Hindlimb muscle (tissue), 1 donor: ENCODE data around the gene PHLPP2. TPM values are rescaled to one million over a fixed set of nuclear protein-coding genes. Genes with fewer than 3 reads are reported as not detected.
A peak's percentile ranks its signal among the peaks of the same experiment; 100 is the strongest.

Source experiments
- DNase-seq: peaks from one replicate; pipeline ENCODE4 v3.0.0-alpha.2; 2013
- polyA plus RNA-seq: library from polyadenylated mRNA; unstranded; fragments of 120-200 nt; gene quantifications from one replicate; pipeline ENCODE4 v1.2.1, GENCODE V29; 2013; ENCODE audit not compliant: insufficient read length

The PHLPP2 gene
- 6.3 TPM for polyA plus RNA-seq

GRCh38 chr16:71724320-71724751 is at the start of gene PHLPP2:
TSS of gene PHLPP2 (minus strand) at chr16:71724701. CDS start at chr16:71714795, 9,906 bp downstream.
- no peak for DNase-seq

- DNase-seq: no peak
Measured at GRCh38 chr16:71771571-71771970, 47.1 kb upstream of the PHLPP2 start.

DNA sequence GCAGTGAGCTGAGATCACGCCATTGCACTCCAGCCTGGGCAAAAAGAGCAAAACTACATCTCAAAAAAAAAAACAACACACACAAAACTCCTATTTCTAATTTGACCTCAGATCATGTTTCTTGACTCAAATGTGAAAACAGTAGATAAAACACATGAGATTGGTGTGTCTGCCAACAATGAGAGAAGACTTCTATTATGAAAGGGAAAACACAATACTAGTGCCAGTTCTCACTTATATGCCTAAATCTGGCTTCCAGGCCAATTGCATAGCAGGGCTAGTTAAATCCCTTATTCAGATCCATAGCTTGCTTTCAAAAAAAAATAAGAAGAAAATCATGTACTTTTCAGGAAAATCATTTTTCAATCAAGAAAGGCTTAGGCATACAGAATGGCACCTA is 44.7 kb upstream of the PHLPP2 start:
- no peak for DNase-seq

GRCh38 chr16:71767060-71767900 is 42.8 kb upstream of the PHLPP2 start:
- peak; percentile 11 for DNase-seq

DNA sequence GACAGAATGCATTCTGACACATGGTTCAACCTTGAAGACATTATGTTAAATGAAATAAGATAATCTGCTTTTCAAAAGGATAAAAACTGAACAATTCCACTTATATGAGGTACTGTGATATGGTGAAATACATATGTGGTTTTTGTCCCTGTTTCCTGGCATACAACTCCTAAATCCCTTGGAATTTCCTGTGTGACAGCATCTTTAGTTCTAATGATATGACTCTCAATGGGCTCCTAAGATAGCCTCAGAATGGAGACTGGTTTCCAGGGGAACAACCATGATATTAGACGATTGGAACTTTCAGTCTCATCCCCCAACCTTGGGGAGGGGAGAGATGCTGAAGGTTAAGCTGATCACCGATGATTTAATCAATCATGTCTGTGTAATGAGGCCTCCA is 37.7 kb upstream of the PHLPP2 start:
- DNase-seq: no peak

- no peak for DNase-seq
Measured at GRCh38 chr16:71761097-71761496, 36.6 kb upstream of the PHLPP2 start.

GRCh38 chr16:71758293-71758760 is 33.8 kb upstream of the PHLPP2 start:
- DNase-seq: no peak

DNA sequence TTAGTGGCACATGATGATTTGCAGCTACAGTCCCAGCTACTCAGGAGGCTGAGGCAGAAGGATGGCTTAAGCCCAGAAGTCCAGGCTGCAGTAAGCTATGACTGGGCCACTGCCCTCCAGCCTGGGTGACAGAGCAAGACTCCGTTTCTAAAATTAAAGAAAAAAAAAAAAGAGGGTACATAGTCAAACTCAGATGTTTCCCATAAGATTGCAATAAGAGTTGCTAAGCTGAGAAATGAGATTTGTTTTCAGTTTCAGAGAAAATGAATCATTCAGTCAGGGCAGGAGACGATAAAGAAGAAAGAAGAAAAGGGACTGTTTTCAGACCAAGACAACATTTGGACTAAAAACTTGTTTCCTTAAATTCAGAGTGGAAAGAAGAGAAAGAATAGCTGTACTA is 30.2 kb upstream of the PHLPP2 start:
- DNase-seq: no peak

GRCh38 chr16:71754108-71754507 is 29.6 kb upstream of the PHLPP2 start:
- DNase-seq: no peak

- no peak for DNase-seq
Measured at GRCh38 chr16:71748226-71748625, 23.7 kb upstream of the PHLPP2 start.

DNA sequence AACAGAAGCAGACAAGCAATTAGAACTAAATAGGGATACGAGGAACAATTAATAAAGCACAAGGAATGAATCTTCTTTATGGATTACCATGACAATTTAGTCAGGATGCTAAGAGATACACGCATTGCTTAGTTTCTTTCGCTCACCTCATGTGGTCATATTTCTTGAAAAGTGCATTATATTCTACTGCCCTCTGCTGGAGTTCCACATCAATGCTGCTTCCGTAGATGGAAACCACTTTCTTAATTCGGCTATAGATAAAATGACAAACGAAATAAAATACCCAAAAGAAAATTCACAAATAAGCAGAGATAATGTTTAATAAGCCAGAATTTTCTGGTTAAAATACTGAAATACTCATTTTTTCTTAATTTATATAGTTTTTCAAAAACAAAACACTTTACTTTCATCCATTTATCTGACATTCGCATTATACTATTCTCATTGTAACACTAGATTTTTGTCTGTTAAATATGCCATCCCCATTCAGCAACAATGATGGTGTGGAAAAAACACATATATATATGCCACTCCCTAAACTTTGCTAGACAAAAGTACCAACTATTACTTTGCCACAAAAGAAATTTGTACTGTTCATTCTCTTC is 22.0 kb upstream of the PHLPP2 start:
- no peak for DNase-seq

- no peak for DNase-seq
Measured at GRCh38 chr16:71738855-71739254, 14.4 kb upstream of the PHLPP2 start.

DNA sequence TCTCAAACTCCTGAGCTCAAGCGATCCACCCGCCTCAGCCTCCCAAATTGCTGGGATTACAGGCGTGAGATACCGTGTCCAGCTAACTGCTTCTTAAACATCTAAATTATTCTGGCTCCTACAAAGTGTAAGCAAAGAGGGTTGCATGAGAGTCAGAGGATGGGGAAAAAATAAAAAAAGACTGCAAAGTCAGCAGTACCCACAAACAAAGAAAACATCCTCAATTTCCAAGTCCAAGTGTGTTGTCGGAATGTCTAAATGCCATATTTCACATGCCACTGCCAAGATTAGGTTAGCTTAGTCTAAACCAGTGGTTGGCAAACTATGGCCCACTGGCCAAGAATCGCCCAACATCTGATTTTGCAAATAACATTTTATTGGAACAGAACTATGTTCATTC is 13.0 kb upstream of the PHLPP2 start:
- no peak for DNase-seq

DNA sequence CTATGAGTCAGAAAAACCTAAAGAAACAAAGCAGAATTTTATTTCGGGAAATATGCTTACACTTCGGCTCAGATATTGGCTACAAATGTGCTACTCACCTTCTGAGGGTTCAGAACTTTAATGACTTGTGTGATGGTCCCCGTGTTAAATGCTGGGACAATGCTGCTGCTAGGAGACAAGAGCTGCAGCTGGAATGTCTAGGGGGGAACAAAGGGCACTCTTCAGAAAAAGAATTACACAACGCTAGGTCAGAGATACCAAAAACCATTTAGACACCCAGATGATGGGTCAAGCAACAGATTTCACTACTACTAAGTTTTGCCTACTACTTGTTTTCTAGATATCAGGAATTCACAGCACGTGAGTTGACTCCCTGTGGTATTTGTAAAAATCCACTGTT is 10.0 kb upstream of the PHLPP2 start:
- DNase-seq: no peak

- DNase-seq: no peak
Measured at GRCh38 chr16:71732587-71732986, 8.1 kb upstream of the PHLPP2 start.

DNA sequence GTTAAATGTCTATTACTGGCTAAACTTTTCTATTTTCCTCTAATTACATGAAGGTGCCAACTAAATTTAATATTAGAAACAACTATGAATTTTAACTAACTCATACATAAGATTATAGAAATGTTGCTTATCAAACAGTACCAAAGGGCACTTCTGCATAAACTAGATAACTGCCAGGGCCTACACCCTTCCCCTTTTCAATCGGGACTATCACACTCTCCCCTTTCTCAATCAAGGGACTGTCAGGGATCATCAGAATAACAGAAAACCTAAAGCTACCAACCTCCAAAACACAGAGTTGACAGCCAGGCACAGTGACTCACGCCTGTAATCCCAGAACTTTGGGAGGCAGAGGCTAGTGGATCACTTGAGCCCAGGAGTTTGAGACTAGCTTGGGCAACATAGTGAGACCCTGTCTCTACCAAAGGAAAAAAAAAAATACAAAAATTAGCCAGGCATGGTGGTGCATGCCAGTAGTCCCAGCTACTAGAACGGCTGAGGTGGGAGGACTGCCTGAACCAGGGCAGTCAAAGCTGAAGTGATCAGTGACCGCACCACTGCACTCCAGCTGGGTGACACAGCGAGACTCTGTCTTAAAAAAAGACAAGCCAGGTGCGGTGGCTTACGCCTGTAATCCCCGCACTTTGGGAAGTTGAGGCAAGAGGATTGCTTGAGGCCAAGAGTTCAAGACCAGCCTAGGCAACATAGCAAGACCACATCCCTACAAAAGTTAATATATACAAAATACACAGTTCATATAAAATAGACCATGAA is 3.2 kb upstream of the PHLPP2 start:
- DNase-seq: no peak

GRCh38 chr16:71726476-71727315 is 2.2 kb upstream of the PHLPP2 start:
- no peak for DNase-seq

GRCh38 chr16:71723537-71724319 is 773 bp downstream of the PHLPP2 start:
- DNase-seq: peak; percentile 80

GRCh38 chr16:71722801-71723536 is 1.5 kb downstream of the PHLPP2 start:
- DNase-seq: peak; percentile 53

GRCh38 chr16:71721066-71721740 is 3.3 kb downstream of the PHLPP2 start:
- no peak for DNase-seq
